Measurements from ENCODE around the gene HOXA7.
A peak's percentile ranks its signal among the peaks of the same experiment; 100 is the strongest.

Gene HOXA7

DNA sequence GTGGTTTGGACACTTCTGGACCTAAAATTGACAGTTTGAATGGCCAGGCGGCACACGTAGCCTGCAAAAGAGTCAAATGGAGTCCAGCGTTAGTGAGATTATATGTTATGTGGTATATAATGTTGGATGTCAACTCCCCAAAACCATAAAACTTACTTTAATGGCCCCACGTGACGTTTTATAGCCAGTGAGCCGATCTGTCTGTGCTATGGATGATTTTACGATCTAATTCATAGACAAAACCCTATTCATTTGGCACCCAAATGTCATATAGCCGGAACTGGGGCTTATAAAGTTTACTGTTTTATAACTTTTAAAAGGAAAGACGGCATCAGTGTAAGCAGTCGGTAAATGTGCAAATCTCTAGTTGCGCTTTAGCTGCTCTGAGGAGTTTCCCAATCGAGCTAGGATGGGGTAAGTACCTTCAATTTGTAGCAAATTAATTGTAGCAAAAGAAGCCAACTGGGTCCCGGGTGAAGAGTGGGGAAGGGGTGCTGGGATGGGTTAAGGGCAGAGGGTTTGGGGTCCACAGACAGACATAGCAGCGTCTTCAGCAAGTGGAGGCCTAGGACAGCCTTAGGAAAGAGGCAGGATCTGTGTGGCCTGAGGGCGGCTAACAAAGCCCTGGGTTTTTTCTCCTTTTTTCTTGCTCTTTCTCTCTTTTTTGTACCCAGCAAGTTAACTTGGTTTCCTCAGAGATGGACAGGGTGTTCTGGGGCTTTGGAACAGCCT is 16.2 kb downstream of the HOXA7 start:
- H3K4me3 ChIP-seq (ENCODE audit: low read depth, low read length) = peak overlapping the region; percentile 50
- TF ChIP-seq, protein P1, sequence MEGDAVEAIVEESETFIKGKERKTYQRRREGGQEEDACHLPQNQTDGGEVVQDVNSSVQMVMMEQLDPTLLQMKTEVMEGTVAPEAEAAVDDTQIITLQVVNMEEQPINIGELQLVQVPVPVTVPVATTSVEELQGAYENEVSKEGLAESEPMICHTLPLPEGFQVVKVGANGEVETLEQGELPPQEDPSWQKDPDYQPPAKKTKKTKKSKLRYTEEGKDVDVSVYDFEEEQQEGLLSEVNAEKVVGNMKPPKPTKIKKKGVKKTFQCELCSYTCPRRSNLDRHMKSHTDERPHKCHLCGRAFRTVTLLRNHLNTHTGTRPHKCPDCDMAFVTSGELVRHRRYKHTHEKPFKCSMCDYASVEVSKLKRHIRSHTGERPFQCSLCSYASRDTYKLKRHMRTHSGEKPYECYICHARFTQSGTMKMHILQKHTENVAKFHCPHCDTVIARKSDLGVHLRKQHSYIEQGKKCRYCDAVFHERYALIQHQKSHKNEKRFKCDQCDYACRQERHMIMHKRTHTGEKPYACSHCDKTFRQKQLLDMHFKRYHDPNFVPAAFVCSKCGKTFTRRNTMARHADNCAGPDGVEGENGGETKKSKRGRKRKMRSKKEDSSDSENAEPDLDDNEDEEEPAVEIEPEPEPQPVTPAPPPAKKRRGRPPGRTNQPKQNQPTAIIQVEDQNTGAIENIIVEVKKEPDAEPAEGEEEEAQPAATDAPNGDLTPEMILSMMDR (IDR thresholded peaks at IDR 0.05; ENCODE audit: low read depth, low read length) = no peak

DNA sequence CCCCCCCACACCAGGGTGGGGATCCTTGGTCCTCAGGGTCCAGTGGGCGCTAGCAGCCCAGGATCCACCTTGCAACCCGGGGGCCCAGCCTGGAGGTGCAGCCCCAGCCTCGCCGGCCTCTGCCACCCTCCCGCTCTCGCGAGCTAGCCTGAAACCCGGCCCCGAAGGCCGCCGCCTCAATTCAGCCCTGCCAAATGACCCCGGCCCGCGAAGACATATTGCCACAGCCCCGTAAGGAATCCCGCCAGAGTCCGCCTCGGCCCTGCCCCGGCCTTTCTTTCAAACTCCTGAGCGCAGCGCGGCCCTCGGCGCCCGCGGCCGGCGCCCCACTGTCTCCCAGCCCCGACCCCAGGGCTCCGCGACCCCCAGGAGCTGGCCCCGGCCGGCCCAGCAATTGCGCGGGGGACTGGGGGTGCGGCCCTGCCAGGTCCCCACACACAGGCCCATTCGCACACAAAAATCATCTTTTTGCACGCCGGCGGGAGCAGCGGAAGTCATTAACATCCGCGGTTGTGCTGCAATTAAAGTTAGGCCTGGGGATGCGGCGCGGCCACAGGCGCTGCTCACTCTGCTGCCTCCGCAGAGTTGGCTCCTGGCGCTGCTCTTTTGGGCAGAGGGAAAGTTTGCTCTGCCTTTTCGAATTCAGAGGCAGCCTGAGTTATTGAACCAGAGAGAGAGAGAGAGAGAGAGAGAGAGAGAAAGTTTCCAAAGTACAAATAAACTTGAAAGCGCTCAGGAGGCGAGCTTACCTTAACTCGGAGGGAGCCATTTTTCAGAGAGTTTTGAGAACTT is 16.9 kb downstream of the HOXA7 start:
- TF ChIP-seq, protein P1 (IDR thresholded peaks at IDR 0.05; ENCODE audit: low read depth, low read length) = no peak
- peak overlapping the region; percentile 50 for H3K4me3 ChIP-seq (ENCODE audit: low read depth, low read length)

DNA sequence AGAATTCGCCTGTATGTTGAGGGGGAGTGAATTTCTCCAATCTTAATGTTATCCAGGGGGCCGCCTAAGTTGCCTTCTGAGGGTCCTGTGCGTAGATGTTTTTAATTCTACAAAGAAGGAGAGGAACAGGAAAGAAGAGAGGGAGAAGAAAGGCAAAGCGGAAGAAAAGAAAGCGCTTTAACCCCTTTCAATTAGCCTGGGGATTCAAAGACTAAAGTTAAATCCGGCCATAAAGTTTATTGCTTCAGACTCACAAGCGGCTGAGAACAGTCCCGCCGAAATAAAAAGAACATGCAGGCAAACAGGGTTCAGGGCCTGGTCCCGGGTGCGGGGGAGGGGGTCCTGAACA is 17.5 kb downstream of the HOXA7 start:
- peak overlapping the region; percentile 50 for H3K4me3 ChIP-seq (ENCODE audit: low read depth, low read length)

DNA sequence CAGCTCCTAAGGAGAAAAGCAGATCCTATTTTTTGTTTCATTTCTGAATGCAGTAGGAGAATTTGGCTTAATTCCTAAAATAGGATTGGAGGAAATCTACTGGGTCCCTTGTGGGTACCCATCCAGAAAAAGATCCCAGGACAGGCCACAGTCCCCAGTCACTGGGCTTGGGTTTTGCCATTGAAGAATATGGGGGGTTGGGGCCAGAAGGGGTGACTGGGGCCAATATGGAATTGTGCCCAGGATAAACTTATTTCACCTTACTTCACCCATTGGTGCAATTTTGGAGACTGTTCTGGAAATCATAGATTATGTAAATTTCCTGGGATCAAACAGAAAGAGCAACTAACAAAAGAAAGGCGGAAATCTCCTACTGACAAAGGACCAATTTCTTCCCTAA is 18.0 kb downstream of the HOXA7 start:
- TF ChIP-seq, protein P1 (IDR thresholded peaks at IDR 0.05; ENCODE audit: low read depth, low read length) = no peak
- H3K4me3 ChIP-seq (ENCODE audit: low read depth, low read length) = peak overlapping the region; percentile 50

More for the DNA sequence above, 17.5 kb downstream of the HOXA7 start:
- TF ChIP-seq, protein P1 (IDR thresholded peaks at IDR 0.05; ENCODE audit: low read depth, low read length) = no peak

DNA sequence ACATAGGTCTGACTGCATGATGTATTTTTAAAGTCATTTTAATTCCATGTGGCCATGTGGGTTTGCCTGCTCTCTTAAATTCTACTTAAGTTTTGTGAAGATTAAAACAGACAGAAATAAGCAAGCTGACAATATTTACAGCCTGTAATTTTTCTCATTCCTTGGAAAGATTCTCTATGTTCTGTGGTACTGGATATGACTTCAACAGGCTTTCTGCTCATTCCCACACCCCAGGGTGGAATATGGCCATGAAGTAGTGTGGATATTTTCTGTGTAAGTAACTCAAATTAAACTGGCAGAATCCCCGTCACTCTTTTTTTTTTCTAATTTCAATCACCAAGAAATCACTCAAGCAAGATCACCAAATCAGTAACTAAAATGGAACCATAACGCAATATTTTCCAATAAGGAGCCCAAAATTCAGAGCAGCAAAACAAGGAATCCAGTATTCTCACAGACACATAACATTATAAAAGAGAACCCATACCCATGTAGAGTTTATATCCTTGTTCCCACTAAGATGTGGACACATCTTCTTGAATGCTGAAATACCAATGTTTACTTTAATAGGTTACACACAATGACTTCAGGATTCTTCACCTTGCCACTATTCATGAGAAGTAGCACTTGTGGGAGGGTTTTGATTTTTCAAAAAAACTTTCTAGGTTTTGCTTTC is 18.7 kb downstream of the HOXA7 start:
- H3K4me3 ChIP-seq (ENCODE audit: low read depth, low read length) = no peak overlapping the region
- TF ChIP-seq, protein P1 (IDR thresholded peaks at IDR 0.05; ENCODE audit: low read depth, low read length) = no peak

DNA sequence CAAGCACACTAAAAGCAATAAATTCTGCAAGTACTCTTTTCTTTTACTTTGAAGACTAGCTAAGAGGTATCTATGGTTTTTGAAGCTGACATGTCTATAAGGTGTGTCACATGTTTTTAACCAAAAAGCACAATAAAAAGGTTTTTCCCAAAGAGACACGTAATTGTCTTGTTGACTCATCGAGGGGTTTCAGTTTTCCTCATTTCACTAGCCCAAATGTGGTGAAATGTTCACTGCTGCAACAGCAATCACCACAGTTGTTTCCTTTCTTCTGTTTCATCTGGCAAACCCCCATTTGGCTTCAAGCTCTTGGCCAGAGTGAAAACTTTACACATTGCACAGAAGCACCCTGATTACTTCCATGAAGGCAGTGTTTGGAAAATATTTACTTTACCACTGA is 22.1 kb downstream of the HOXA7 start:
- TF ChIP-seq, protein P1 (IDR thresholded peaks at IDR 0.05; ENCODE audit: low read depth, low read length) = no peak
- H3K4me3 ChIP-seq (ENCODE audit: low read depth, low read length) = no peak overlapping the region

All from WI38 (cell line).